H1 (cell line): ENCODE data around the gene ZSCAN22.

Experiments
- EZH2 ChIP-seq: fragments of 200-600 bp; sonication (generic); IDR thresholded peaks from 2 replicates; pipeline ENCODE4 v1.7.1; 2012; ENCODE audit warnings: low read depth, mild to moderate bottlenecking, moderate library complexity, low read length, inconsistent platforms; ENCODE audit not compliant: severe bottlenecking
- ZNF274 ChIP-seq: IDR thresholded peaks from 2 replicates; pipeline ENCODE4 v1.7.0; 2012; ENCODE audit warnings: low read length, borderline replicate concordance; ENCODE audit errors: extremely low read depth

GRCh38 chr19:58317476-58318072, 9.2 kb upstream of the ZSCAN22 start:
- TF ChIP-seq ZNF274 (no peak), EZH2 (no peak)
